Measurements from ENCODE around the gene STK32C.

Gene STK32C

GRCh38 chr10:132347211-132347930 lies 39.6 kb upstream of the STK32C start:
- DNase-seq (ENCODE audit: low spot score) = no peak
- in situ Hi-C loops (cut with MboI; ENCODE audit: low sequenced_read_pairs, unreplicated experiment) = loop anchor here (10.0 kb wide), 1 partner anchor 123 kb away; no protein-coding TSS in a partner anchor

GRCh38 chr10:132346806-132347205 lies 39.1 kb upstream of the STK32C start:
- in situ Hi-C loops (cut with MboI; ENCODE audit: low sequenced_read_pairs, unreplicated experiment) = loop anchor here (10.0 kb wide), 1 partner anchor 122 kb away; no protein-coding TSS in a partner anchor
- DNase-seq (ENCODE audit: low spot score) = no peak
- no peak for TF ChIP-seq CTCF (IDR thresholded peaks at IDR 0.05; ENCODE audit: borderline replicate concordance, control extremely low read depth, extremely low read depth, insufficient read depth, missing control alignments)

More at GRCh38 chr10:132347211-132347930, 39.6 kb upstream of the STK32C start:
- TF ChIP-seq CTCF (IDR thresholded peaks at IDR 0.05; ENCODE audit: borderline replicate concordance, control extremely low read depth, extremely low read depth, insufficient read depth, missing control alignments) = no peak

GRCh38 chr10:132345345-132345744 lies 37.6 kb upstream of the STK32C start:
- in situ Hi-C loops (cut with MboI; ENCODE audit: low sequenced_read_pairs, unreplicated experiment) = loop anchor here (10.0 kb wide), 1 partner anchor 121 kb away; no protein-coding TSS in a partner anchor
- no peak for DNase-seq (ENCODE audit: low spot score)
- TF ChIP-seq CTCF (IDR thresholded peaks at IDR 0.05; ENCODE audit: borderline replicate concordance, control extremely low read depth, extremely low read depth, insufficient read depth, missing control alignments) = no peak

GRCh38 chr10:132344386-132344785 lies 36.6 kb upstream of the STK32C start:
- TF ChIP-seq CTCF (IDR thresholded peaks at IDR 0.05; ENCODE audit: borderline replicate concordance, control extremely low read depth, extremely low read depth, insufficient read depth, missing control alignments) = no peak
- in situ Hi-C loops (cut with MboI; ENCODE audit: low sequenced_read_pairs, unreplicated experiment) = loop anchor here (10.0 kb wide), 1 partner anchor 120 kb away; no protein-coding TSS in a partner anchor
- no peak for DNase-seq (ENCODE audit: low spot score)

- no peak for DNase-seq (ENCODE audit: low spot score)
- TF ChIP-seq CTCF (IDR thresholded peaks at IDR 0.05; ENCODE audit: borderline replicate concordance, control extremely low read depth, extremely low read depth, insufficient read depth, missing control alignments) = no peak
- in situ Hi-C loops (cut with MboI; ENCODE audit: low sequenced_read_pairs, unreplicated experiment) = loop anchor here (10.0 kb wide), 1 partner anchor 118 kb away; no protein-coding TSS in a partner anchor
Measured at GRCh38 chr10:132342553-132342952, 34.8 kb upstream of the STK32C start.

GRCh38 chr10:132341781-132342180 lies 34.0 kb upstream of the STK32C start:
- no peak for TF ChIP-seq CTCF (IDR thresholded peaks at IDR 0.05; ENCODE audit: borderline replicate concordance, control extremely low read depth, extremely low read depth, insufficient read depth, missing control alignments)
- no peak for DNase-seq (ENCODE audit: low spot score)
- in situ Hi-C loops (cut with MboI; ENCODE audit: low sequenced_read_pairs, unreplicated experiment) = loop anchor here (10.0 kb wide), 1 partner anchor 117 kb away; no protein-coding TSS in a partner anchor

All from GM13976 (cell line).